ENCODE measurements around the gene APBB2.
A peak's percentile ranks its signal among the peaks of the same experiment; 100 is the strongest.

Gene APBB2

DNA sequence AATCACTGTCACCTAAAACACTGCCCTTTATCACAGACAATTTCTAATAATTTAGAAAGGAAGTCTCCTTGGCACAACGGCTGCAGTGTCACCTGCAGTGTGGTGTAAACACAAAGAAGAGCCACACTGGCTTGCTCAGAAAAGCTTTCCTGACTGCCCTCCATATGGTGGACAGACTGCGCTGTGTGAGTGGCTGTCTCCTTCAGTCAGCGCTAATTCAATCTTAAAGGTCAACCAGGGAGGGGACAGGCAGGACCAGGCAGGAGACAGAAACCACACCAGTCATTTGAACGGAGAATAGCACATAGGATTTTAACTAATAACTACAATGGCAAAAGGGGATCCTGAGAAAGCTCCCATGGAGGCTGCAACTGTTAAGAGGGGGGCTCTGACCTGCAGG, 332.5 kb downstream of the APBB2 start:
- TF ChIP-seq CTCF (IDR thresholded peaks at IDR 0.05; ENCODE audit: low read depth, low read length) = no peak
- no peaks in the 10 kb centered on the region for H3K9me3 ChIP-seq (ENCODE audit: severe bottlenecking)
- DNase-seq = peak; percentile 50
- H3K27ac ChIP-seq = peak overlapping the region; percentile 58
- H3K4me3 ChIP-seq (ENCODE audit: low read depth, low read length) = no peak overlapping the region
- H3K36me3 ChIP-seq = no peaks in the 10 kb centered on the region
- no peaks in the 10 kb centered on the region for H3K27me3 ChIP-seq (ENCODE audit: insufficient read depth, low read depth, severe bottlenecking)

- no peak for TF ChIP-seq CTCF (IDR thresholded peaks at IDR 0.05; ENCODE audit: low read depth, low read length)
- DNase-seq = no peak
- Histone ChIP-seq H3K9me3 (ENCODE audit: severe bottlenecking) (no peaks in the 10 kb centered on the region), H3K4me3 (ENCODE audit: low read depth, low read length) (no peak overlapping the region), H3K27ac (no peak overlapping the region), H3K36me3 (no peaks in the 10 kb centered on the region), H3K27me3 (ENCODE audit: insufficient read depth, low read depth, severe bottlenecking) (no peaks in the 10 kb centered on the region)
These were observed 333.2 kb downstream of the APBB2 start for GRCh38 chr4:40881096-40881495.

GRCh38 chr4:40878548-40879055, 335.7 kb downstream of the APBB2 start:
- no peaks in the 10 kb centered on the region for H3K36me3 ChIP-seq
- no peak for DNase-seq
- TF ChIP-seq CTCF (IDR thresholded peaks at IDR 0.05; ENCODE audit: low read depth, low read length) = no peak
- H3K27ac ChIP-seq = no peak overlapping the region
- no peaks in the 10 kb centered on the region for H3K9me3 ChIP-seq (ENCODE audit: severe bottlenecking)
- no peak overlapping the region for H3K4me3 ChIP-seq (ENCODE audit: low read depth, low read length)
- H3K27me3 ChIP-seq (ENCODE audit: insufficient read depth, low read depth, severe bottlenecking) = no peaks in the 10 kb centered on the region

DNA sequence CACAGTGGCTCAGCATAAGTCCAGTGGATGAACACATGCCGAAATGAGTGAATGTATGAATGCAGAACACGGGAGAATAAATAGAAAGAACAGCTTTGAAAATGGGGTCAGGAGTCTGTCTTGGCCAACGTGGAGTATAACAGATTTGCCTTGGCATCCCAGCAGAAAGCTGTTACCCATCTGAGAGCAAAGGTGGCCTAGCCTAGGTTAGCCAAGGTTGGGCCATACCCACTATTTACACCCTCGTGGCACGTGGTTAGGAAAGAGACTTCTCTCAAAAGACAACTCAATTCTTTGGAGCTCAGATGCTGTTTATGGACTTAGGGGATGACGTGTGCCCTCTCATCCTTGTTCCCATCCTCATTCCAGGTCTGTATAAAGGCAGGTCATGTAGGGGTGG, 337.3 kb downstream of the APBB2 start:
- no peak for DNase-seq
- no peak for TF ChIP-seq CTCF (IDR thresholded peaks at IDR 0.05; ENCODE audit: low read depth, low read length)
- no peaks in the 10 kb centered on the region for H3K9me3 ChIP-seq (ENCODE audit: severe bottlenecking)
- no peaks in the 10 kb centered on the region for H3K27me3 ChIP-seq (ENCODE audit: insufficient read depth, low read depth, severe bottlenecking)
- no peak overlapping the region for H3K27ac ChIP-seq
- no peak overlapping the region for H3K4me3 ChIP-seq (ENCODE audit: low read depth, low read length)
- H3K36me3 ChIP-seq = no peaks in the 10 kb centered on the region

DNA sequence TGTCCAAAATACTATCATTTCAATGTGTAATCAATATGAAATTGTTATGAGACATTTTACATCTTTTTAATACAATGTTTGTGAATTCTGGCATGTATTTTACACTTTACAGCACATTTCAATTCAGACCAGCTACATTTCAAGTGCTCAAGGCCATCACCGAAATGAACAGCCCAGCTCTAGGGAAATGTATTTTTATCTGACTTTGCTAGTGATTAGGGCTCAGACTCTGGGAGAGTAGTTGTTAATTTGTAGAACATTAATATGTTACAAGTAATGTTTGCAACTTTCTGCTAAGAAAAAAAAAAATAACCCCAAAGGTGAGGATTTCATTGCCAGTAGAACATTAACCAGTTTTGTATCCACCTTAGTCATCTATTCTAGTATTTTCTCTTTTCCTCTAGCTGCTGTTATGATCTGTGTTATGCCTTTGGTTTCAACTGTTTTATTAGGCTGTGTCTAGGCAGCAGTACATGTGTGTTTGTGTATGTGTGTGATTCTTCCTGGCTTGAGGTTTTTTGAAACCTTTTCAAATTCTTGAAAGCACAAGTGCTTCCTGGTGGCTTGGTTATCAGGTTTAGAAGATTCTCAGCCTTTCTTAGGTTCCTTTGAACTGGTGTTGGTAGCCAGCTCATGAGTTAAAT, 338.7 kb downstream of the APBB2 start:
- TF ChIP-seq CTCF (IDR thresholded peaks at IDR 0.05; ENCODE audit: low read depth, low read length) = no peak
- Histone ChIP-seq H3K9me3 (ENCODE audit: severe bottlenecking) (no peaks in the 10 kb centered on the region), H3K27ac (peak overlapping the region; percentile 42), H3K27me3 (ENCODE audit: insufficient read depth, low read depth, severe bottlenecking) (no peaks in the 10 kb centered on the region), H3K36me3 (no peaks in the 10 kb centered on the region), H3K4me3 (ENCODE audit: low read depth, low read length) (no peak overlapping the region)
- DNase-seq = no peak

- Histone ChIP-seq H3K36me3 (no peaks in the 10 kb centered on the region), H3K27me3 (ENCODE audit: insufficient read depth, low read depth, severe bottlenecking) (no peaks in the 10 kb centered on the region), H3K4me3 (ENCODE audit: low read depth, low read length) (no peak overlapping the region), H3K27ac (no peak overlapping the region), H3K9me3 (ENCODE audit: severe bottlenecking) (no peaks in the 10 kb centered on the region)
- DNase-seq = no peak
- TF ChIP-seq CTCF (IDR thresholded peaks at IDR 0.05; ENCODE audit: low read depth, low read length) = no peak
These were observed 339.4 kb downstream of the APBB2 start for GRCh38 chr4:40874901-40875300.

Data from WERI-Rb-1 (cell line).